Stimulated activated CD8-positive, alpha-beta memory T cell treated with anti-CD3 and anti-CD28 coated beads, Interleukin-2, amount 100 ng/mL, for 1 hour (primary cell): ENCODE results near the gene CACTIN.
A peak's percentile ranks its signal among the peaks of the same experiment; 100 is the strongest.
"Not testable (repeated sequence)": the region's sequence is repeated elsewhere in the genome, so short reads cannot be mapped to it uniquely, and the experiment has no call there.

Experiments
- DNase-seq, 2 donors: peaks; one replicate each; pipeline ENCODE4 v3.0.0-alpha.2; 2020; ENCODE audit warnings: low read depth in 2 of 2

The CACTIN gene

GRCh38 chr19:3586707-3587346, 39.8 kb downstream of the CACTIN start:
- DNase-seq = no peak

DNA sequence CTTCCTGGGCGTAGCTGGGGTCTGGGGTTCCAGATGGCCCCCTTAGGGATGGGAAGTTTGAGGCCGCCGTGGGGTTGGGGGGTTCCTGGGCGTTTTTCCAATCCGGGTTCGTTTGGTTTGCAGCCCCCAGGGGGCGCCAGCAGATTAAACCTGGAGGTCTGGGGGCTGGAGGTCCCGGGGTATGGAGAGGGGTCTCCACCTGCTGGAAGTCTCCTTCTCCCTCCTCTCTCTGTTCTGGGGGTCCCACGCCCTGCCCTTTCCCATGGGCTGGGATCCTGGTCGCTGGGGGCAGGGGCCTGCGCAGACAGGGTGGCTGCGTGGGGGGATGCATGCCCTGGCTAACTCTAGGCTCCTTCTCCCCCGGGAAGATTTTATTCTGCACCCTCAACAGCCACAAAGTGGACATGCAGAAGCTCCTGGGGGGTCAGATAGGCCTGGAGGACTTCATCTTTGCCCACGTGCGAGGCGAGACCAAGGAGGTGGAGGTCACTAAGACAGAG, 40.4 kb downstream of the CACTIN start:
- no peak for DNase-seq

DNA sequence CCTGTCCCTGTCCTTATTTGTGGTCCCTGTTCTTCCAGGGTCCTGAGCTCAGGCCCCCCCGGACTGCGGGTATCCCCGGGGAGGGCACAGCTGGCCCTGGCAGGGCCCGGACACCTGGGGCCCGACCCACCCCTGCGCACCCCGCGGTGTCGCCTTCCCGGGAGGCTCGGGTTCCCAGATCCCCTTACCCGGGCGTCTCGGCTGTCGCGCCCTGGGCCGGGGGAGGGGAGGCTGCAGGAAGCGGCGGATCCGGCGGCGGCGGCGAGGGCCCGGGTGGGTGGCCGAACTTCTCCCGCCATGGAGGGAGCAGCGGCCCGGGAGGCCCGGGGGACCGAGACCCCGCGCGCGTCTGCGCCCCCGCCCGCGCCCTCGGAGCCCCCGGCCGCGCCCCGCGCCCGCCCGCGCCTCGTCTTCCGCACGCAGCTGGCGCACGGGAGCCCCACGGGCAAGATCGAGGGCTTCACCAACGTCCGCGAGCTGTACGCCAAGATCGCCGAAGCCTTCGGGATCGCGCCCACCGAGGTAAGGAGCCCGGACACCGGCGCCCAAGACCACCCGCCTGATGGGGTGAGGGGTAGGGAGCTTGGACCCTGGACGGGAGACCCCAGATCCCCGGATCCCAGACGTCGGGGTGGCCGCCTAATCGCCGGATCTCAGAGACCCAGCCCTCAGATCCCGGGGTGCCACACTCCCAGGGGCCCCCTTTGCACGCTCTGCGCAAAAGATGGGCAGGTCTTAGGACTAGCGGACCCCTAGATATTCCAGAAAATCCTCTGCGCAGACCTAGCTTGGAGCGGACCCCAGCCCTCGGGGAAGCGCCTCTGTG, 41.1 kb downstream of the CACTIN start, which contains the start of gene GIPC3:
Gene GIPC3, plus strand, starts transcription at position 178 of the 826 bp plus-strand sequence. Its CDS starts 120 bp downstream, at position 298.
- DNase-seq = no peak

DNA sequence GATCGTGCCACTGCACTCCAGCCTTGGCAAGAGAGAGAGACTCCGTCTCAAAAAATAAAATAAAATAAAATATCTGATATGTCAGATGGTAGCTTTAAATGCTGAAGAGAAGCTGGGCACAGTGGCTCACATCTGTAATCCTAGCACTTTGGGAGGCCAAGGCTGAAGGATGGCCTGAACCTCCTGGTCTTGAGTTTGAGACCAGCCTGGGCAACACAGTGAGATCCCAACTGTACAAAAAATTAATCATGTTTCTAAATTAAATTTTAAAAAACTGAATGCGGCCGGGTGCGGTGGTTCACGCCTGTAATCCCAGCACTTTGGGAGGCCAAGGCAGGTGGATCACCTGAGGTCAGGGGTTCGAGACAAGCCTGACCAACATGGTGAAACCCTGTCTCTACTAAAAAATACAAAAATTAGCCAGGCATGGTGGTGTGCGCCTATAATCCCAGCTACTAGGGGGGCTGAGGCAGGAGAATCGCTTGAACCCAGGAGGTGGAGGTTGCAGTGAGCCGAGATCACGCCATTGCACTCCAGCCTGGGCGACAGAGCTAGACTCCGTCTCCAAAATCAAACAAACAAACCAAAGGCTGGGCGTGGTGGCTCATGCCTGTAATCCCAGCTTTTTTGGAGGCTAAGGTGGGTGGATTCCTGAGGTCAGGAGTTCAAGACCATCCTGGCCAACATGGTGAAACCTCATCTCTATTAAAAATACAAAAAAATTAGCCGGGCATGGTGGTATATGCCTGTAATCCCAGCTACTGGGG, 42.4 kb downstream of the CACTIN start:
- DNase-seq = not testable (repeated sequence)

GRCh38 chr19:3581792-3582191, 44.8 kb downstream of the CACTIN start:
- DNase-seq = not testable (repeated sequence)

DNA sequence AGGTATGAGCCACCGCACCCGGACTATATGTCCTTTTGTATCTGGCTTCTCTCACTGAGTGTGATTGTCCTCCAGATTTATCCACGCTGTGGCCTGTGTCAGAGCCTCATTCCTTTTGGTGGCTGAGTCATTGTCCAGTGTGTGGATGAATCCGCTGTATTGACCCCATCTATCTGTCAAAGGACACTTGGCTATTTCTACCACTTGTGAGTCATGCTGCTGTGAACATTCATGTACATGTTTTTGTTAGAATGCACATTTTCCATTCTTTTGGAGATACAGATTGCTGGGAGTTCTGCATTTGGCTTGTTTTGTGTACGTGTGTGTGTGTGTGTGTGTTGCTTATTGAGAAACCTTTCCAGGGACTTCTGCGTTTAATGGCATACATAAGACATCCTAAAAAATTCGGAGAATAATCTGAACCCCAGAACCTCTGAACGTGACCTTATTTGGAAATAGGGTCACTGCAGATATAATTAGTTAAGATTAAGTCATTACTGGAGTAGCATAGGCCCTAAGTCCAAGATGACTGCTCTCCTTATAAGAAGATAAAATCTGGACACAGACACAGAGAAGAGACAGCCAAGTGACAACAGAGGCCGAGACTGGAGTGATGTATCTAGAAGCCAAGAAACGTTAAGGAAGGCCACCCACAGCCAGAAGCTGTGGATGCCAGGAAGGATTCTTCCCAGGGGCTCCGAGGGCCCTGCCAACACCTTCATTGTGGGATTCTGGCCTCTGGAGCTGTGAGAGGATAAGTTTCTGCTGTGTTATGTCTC, 46.2 kb downstream of the CACTIN start:
- DNase-seq = no peak

DNA sequence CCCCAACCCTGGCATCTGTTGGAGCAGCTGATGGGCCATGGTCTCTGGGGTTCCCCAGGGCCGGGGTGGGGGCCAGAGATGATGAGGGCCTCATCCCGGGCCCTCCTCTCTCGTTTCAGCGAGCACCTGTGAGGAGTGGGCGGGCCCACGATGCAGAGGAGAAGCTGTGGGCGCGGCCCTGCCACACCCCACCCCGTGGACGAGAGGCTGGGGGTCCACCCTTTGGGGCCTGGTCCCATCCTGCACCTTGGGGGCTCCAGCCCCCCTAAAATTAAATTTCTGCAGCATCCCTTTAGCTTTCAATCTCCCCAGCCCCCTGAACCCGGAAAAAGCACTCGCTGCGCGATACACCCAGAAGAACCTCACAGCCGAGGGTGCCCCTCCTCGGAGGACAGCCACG, 48.2 kb downstream of the CACTIN start:
- DNase-seq = no peak

GRCh38 chr19:3577723-3578344, 48.8 kb downstream of the CACTIN start:
- no peak for DNase-seq

GRCh38 chr19:3576696-3577443, 49.7 kb downstream of the CACTIN start:
- DNase-seq = no peak

GRCh38 chr19:3575949-3576673, 50.5 kb downstream of the CACTIN start:
- DNase-seq = no peak

DNA sequence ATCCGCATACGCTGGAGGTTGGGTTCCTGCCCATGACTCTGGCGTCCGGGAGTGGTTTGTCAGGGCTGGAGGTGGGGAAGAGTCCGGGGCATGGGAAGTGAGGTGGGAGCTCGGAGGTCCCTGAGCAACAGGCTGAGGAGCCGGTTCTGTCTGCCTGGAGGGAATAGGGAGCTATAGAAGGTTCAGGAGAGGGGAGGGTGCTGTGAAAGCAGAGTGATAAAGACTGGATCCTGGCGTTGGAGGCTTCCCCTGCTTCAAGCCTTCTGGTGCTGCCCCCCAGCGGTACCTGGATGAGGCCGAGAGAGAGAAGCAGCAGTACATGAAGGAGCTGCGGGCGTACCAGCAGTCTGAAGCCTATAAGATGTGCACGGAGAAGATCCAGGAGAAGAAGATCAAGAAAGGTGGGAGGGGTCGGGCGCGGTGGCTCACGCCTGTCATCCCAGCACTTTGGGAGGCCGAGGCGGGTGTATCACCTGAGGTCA, 51.3 kb downstream of the CACTIN start:
- no peak for DNase-seq

GRCh38 chr19:3573858-3574637, 52.5 kb downstream of the CACTIN start:
- peak; percentile 47 to 61 for DNase-seq

- DNase-seq = no peak
Measured at GRCh38 chr19:3573162-3573857, 53.3 kb downstream of the CACTIN start.

DNA sequence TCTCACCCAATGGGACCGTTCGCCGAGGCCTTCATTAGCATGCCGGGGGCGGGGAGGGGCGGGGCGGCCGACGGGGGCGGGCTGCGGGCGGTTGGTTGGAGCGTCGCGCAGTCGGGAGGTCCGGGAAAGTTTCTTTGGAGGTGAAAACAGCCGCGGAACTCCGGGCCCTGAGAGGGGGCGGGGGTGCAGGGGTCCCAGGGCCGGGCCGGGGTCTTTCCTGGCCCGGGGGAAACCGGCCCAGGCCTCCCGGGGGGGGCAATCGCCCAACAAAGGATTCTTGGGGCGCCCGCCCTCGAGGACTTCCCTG, 53.8 kb downstream of the CACTIN start, which contains the start of gene HMG20B:
Gene HMG20B, plus strand, starts transcription at position 90 of the 307 bp plus-strand sequence. CDS start 366 bp downstream, outside the sequence.
- no peak for DNase-seq

DNA sequence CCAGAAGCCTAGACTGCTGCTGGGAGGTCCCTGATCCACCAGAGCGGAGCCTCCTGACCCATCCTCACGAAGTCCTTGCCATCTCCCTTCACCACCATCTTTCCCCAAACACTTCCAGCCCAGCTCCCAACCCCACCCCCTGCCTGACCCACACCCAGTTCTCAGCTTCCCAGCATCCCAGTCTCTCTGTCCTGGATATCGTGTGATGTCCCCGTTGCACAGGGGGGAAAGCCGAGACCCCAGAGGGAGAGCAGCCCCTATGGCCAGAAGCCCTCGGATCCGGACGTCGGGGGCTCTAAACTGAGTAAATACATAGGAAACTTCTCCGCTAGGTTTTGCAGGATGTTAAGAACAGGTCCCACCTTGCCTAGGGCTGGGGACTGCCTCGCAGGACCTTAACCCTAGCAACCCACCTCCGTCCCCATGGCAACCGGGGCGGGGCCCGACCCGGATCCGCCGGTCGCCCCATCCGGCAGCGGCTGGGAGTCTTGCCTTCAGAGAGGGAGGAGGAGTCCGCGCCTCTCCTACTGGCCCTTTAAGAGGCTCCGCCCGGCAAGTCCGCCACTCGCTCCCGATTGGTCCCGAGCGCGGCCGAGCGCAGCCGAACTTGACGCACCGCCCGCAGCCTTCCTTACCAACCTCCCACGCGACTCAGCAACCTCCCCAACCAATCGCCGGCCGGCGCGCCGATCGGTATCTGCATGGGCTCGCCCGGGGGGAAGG, 54.3 kb downstream of the CACTIN start:
- DNase-seq = peak; percentile 99

DNA sequence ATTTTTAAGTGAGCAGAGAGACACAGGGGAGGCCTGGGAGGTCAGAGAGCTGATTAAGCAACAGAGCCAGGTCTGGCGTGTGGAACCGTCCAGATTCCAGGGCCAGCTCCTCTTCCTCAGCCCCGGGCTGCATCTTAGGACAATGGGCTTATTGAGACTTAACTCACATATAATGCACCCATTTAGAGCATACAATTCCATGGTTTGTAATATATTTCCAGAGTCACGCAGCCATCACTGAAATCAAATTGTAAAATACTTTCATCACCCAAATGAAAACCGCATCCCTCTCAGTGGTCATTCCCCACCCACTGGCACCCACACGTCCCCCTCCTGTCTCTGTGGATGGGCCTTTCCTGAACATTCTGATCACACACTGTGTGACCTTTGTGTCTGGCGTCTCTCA, 56.0 kb downstream of the CACTIN start:
- DNase-seq = no peak

- not testable (repeated sequence) for DNase-seq
Measured at GRCh38 chr19:3570042-3570441, 56.5 kb downstream of the CACTIN start.
